ENCODE results near the gene NELFE. TPM values are rescaled to one million over a fixed set of nuclear protein-coding genes. Genes with fewer than 3 reads are reported as not detected.

NELFE gene
- polyA plus RNA-seq, 1 experiment, result 69.6 TPM

- ChIA-PET CTCF (interaction anchor here (1.6 to 4.0 kb wide), 4 partner anchors 11 to 87 kb away, joined by 6 to 35 read pairs (median 23); partner anchors contain the start of genes NEU1 and ZBTB12), POLR2A (interaction anchor here (0.5 kb wide), 1 partner anchor 33 kb away, joined by 3 read pairs; no protein-coding TSS in a partner anchor)
- DNase-seq (ENCODE audit: low read depth), result no peak
- Histone ChIP-seq H3K27me3 (ENCODE audit: control insufficient read depth, insufficient read depth, low read length) (no peaks in the 10 kb centered on the region), H3K4me3 (ENCODE audit: low read depth, low read length) (no peak overlapping the region), H3K36me3 (ENCODE audit: control insufficient read depth, insufficient read depth, low read length) (peaks cover 17% of the 10 kb centered on the region)
- TF ChIP-seq CTCF (IDR thresholded peaks at IDR 0.05; ENCODE audit: insufficient read depth, low read depth, low read length), result no peak
These were observed 8.7 kb downstream of the NELFE start for GRCh38 chr6:31949926-31950548.

- ChIA-PET POLR2A (no interaction called here), CTCF (no interaction called here)
- Histone ChIP-seq H3K4me3 (ENCODE audit: low read depth, low read length) (no peak overlapping the region), H3K27me3 (ENCODE audit: control insufficient read depth, insufficient read depth, low read length) (no peaks in the 10 kb centered on the region), H3K36me3 (ENCODE audit: control insufficient read depth, insufficient read depth, low read length) (peaks cover 8% of the 10 kb centered on the region)
- no peak for TF ChIP-seq CTCF (IDR thresholded peaks at IDR 0.05; ENCODE audit: insufficient read depth, low read depth, low read length)
- no peak for DNase-seq (ENCODE audit: low read depth)
These were observed 9.9 kb downstream of the NELFE start for GRCh38 chr6:31948753-31949413.

- TF ChIP-seq CTCF (IDR thresholded peaks at IDR 0.05; ENCODE audit: insufficient read depth, low read depth, low read length), result no peak
- H3K27me3 ChIP-seq (ENCODE audit: control insufficient read depth, insufficient read depth, low read length), result no peaks in the 10 kb centered on the region
- CTCF ChIA-PET, result no interaction called here
- POLR2A ChIA-PET, result no interaction called here
- peaks cover 8% of the 10 kb centered on the region for H3K36me3 ChIP-seq (ENCODE audit: control insufficient read depth, insufficient read depth, low read length)
- H3K4me3 ChIP-seq (ENCODE audit: low read depth, low read length), result no peak overlapping the region
- DNase-seq (ENCODE audit: low read depth), result no peak
These were observed 10.5 kb downstream of the NELFE start for GRCh38 chr6:31948306-31948705.

GRCh38 chr6:31947864-31948263 lies 10.9 kb downstream of the NELFE start:
- no peak for TF ChIP-seq CTCF (IDR thresholded peaks at IDR 0.05; ENCODE audit: insufficient read depth, low read depth, low read length)
- Histone ChIP-seq H3K4me3 (ENCODE audit: low read depth, low read length) (no peak overlapping the region), H3K27me3 (ENCODE audit: control insufficient read depth, insufficient read depth, low read length) (peaks cover 1% of the 10 kb centered on the region), H3K36me3 (ENCODE audit: control insufficient read depth, insufficient read depth, low read length) (peaks cover 8% of the 10 kb centered on the region)
- no peak for DNase-seq (ENCODE audit: low read depth)
- ChIA-PET POLR2A (no interaction called here), CTCF (no interaction called here)

- H3K36me3 ChIP-seq (ENCODE audit: control insufficient read depth, insufficient read depth, low read length), result peaks cover 8% of the 10 kb centered on the region
- H3K4me3 ChIP-seq (ENCODE audit: low read depth, low read length), result no peak overlapping the region
- H3K27me3 ChIP-seq (ENCODE audit: control insufficient read depth, insufficient read depth, low read length), result peaks cover 1% of the 10 kb centered on the region
- no peak for DNase-seq (ENCODE audit: low read depth)
- no peak for TF ChIP-seq CTCF (IDR thresholded peaks at IDR 0.05; ENCODE audit: insufficient read depth, low read depth, low read length)
- ChIA-PET POLR2A (no interaction called here), CTCF (no interaction called here)
These were observed 11.6 kb downstream of the NELFE start for GRCh38 chr6:31947070-31947675.
